Ovary (tissue), 3 donors: ENCODE data around the gene NREP.

ENCODE experiments used
- CTCF ChIP-seq, 3 donors: fragments of 450-650 bp in 2 of 3; fragments of 200-600 bp in 1 of 3; IDR thresholded peaks; one replicate each; pipeline versions ENCODE4 v1.5.1 to v1.8.0; 2016 to 2022; ENCODE audit warnings: antibody characterized with exemption in 3 of 3, mild to moderate bottlenecking in 1 of 3
- POLR2A ChIP-seq: fragments of 450-650 bp; IDR thresholded peaks from one replicate; pipeline ENCODE4 v1.6.1; 2017; ENCODE audit warnings: antibody characterized with exemption, mild to moderate bottlenecking, moderate library complexity
- donor health status: DM: no; HTN: no; CAD: no.

GRCh38 chr5:111779922-111780292 lies 22.9 kb upstream of the NREP start:
- TF ChIP-seq POLR2A (no peak), CTCF (IDR thresholded peaks at IDR 0.05) (no peak)
